NCI-H2081 (cell line): Measurements from ENCODE around the gene SLC6A11.

Experiments
- DNase-seq, 2 experiments: peaks; one replicate each; lab custom pipeline; 2025; lab: John Stamatoyannopoulos, UW

Gene SLC6A11

DNA sequence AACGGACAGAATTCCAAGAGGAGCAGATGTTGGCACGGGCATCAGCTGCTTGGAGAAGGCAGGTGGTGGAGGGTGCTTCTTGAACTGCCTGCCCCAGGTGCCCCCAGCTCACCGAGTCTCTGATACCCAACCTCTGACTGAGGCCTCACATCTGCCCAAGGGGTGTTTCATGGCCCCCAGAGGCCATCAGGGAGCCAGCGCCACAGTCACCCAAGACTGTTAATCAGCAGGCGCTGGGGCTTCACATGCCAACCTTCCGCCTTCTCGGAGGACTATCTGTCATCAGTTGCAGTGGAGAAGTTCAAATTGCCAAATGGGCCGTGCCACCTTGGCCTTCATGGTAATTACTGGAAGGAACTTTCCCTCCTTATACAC is 114.6 kb downstream of the SLC6A11 start:
- DNase-seq: no peak

DNA sequence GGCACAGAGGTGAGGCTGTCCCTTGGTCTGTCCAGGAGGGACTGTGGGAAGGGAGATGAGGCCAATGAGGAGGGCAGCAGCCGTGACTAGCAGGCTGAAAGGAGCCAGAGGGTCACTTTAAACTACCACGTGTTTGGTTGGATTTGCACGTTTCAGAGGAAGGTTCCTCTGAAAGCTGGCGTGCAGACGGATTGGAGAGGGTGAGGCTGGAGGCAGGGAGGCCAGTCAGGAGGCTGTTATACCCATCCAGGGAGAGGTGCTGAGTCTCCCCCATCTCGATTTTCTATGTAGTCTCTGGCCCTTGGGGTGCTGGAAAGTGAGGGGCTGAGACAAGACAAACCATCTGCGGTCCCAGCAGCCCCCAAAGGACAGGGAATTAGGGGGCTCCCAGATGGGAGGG is 116.6 kb downstream of the SLC6A11 start:
- DNase-seq: no peak

DNA sequence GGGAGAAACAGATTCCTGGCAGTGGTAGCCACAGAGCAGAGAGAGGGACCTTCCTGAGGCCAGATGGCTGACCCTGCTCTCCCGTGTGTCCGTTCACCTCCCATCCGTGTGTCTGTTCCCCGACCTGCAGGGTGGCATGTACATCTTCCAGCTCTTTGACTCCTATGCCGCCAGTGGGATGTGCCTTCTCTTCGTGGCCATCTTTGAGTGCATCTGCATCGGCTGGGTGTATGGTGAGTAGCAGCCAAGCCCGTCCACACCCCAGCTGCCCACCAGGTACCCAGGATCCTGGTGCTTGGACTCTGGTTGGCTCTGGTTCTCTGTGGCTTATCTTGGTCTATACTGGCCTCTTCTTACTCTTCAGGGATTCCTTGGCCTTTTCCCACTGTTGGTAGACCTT is 117.0 kb downstream of the SLC6A11 start:
- DNase-seq: no peak

DNA sequence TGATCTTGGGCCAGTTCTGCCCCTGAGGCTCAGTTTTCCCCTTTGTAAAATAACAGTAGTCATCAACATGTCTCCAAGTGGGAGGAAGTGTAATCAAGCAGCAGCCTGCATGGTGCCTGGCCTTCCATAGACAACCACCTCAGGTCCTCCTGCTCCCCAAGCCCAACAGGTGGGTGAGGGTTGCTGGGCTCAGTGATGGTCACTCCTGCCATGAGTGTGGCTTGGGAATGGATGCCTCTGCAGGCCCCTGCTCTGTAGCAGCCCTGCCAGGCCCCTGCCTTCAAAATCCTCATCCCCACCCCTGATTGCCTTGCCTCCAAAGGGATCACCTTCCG is 117.4 kb downstream of the SLC6A11 start:
- DNase-seq: no peak

DNA sequence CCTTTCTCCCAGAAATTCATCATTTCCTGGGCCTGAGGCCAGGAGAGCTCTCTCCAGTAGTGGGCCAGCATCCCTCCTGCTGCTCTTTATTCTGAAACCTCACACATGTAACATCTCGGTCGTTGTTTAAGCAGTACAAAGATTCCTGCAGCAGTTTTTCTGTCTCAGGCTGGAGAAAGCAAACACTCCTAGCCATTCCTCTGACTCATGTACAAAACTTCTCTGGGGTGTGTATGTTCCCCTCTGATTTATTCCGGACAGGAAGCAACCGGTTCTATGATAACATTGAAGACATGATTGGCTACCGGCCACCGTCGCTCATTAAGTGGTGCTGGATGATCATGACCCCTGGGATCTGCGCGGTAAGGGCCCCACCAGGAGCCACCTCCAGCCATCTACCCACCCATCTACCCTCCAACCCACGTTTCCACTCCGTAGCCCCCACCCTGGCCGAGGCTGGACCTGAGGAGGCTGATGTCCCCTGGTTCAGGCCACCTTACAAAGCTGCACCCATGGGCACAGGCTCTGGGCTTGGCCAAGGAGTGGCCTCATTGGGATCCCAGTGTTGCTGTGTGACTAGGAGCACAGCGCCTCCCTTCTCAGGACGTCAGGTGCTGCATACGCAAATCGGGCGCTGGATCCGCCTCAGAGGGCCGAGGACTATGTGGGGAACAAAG is 117.9 kb downstream of the SLC6A11 start:
- no peak for DNase-seq

DNA sequence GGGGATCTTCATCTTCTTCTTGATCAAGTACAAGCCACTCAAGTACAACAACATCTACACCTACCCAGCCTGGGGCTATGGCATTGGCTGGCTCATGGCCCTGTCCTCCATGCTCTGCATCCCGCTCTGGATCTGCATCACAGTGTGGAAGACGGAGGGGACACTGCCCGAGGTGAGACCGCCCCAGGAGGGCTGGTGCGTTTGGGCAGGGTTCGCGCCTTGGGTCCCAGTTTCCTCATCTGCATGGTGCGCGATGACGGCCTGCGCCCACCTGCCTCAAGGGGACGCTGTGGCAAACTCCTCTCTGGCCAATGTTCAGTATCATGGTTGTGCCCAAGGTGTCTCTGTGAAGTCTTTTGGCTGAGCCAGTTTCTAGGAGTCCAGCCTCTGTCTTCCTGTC is 119.0 kb downstream of the SLC6A11 start:
- no peak for DNase-seq

DNA sequence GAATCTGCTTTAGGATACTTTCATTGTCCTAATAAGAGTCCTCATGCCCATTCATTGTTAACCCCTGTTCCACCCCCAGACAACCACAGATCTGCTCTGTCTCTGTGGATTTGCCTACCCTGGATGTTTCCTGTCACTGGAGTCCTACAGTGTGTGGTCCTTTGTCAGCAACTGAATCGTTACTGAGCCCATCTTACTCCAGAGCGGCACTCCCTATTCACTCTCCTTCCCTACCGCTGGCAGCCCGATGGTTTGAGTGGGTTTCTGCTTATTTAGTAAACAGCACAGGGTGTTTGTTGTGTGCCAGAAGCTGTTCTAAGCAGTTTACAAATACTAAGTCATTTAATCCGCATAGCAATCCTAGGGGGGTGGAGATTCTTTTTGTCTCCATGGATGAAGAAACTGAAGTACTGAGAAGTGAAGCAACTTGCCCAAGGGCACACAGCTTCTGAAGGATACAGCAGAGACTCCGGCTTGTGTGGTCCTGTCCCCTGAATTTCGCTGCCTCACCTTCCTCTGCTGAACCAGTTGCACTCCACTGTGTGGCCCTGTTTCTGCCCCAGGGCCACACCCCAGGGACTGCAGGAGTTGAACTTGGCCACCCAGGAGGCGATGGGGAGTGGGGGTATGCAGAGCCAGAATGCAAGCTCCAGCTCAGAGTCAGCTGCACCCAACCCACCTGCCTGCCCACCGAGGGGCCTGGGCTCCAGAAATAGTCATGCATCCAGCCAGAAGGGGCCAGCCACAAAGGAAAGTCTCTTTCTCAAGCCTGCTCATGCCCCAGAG is 120.0 kb downstream of the SLC6A11 start:
- no peak for DNase-seq

DNA sequence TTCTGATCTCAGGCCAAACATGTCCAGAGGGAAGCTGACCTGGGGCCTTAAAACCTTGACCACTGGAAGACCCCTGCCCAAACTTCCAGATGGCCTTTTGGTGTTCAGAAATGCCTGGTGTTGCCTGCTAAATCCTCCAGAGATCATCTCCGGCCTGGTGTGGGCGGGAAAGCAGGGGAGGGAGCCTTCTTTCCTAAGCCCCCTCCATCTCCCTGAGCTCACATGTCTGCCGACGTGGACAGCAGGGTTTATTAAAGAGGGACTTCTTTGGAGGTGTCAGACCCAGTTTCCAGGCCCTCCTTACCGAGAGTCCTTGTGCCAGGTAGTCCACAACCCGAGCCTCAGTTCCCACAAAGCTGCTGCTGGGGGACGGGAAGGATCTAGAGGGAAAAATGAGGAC is 120.7 kb downstream of the SLC6A11 start:
- DNase-seq: no peak

DNA sequence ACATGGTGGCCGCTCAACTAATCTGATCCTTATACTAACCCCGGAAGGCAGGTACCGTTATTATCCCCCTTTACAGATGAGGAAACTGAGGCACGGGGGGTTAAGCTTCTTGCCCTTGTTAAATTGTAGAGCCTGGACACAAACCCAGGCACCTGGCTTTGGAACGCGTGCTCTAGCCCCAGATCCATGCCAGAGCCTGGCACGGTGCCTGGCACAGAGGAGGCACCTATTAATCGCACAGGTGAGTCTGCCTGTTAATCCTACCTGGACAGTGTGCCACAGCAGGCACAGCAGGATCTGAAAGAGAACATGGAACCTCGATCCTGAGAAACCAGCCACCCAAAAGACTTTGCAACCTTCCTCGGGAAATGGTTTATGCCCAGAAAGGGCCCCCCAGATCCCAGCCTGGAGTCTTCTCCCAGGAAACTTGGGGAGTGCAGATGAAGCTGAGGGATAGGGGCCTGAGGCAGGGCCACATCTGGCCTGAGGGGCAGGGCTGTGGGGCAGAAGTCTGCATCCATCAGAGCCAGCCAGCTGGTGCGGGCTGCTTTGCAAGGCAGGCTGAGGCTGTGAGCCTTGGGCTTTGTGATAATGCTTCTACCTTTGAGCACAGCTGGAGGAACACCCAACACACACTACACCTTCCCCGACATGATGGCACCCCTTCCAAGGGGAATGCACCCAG is 121.3 kb downstream of the SLC6A11 start:
- DNase-seq: no peak

DNA sequence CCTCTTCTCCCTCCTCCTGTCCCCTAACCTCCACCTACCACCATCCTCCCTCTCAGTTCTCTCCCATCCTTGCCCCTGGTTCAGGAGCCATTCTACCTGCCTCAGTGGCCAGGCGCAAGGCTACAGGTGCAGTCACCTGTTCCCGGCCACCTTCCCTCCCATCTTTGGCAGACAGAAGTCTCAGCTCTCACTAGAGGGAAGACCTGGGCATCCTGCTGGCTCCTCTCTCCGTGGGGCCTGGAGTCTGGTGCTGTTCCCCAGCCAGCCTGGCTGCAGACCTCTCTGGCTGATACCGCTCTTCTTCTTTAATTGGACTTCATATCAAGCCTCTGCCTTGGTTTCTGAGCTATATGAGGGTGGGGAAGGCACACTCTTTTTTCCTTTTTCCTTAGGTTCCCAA is 123.5 kb downstream of the SLC6A11 start:
- no peak for DNase-seq

DNA sequence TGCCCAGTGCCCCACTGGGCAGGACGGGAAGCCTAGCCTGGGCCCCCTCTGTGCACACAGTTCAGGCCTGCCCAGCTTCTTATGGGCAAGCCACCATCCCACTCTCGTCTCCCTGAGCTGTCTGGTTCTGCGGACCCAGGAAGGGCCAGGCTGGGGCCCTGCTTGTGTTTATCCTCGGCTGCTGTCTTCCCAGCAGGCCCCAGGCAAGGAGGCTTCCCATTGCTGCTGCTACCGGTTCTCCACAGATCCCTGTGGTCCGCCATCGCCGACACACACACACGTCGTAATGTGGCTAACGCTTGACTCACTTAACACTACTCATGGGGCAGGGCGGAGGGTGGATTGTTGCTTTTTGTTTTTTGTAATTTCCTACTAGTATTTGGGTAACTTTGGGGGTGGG is 124.1 kb downstream of the SLC6A11 start:
- no peak for DNase-seq

DNA sequence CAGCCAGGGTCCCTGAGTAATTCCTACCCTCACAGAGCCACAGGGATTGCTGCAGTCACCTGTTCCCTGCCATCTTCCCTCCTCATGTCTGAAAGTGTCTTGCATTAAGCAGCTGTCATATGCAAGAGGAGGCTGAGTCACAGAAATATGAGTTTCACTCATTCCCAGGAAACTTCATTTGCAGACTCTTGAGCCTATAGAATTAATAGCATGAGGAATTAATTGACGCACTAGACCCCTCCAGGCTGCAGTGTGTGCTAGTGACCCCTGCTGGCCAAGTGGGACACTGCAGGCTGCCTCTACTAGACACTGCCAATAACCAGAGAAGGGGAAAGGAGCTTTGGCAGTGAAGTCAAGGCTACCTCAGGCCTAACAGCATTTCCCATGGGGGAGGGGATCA is 125.9 kb downstream of the SLC6A11 start:
- no peak for DNase-seq

DNA sequence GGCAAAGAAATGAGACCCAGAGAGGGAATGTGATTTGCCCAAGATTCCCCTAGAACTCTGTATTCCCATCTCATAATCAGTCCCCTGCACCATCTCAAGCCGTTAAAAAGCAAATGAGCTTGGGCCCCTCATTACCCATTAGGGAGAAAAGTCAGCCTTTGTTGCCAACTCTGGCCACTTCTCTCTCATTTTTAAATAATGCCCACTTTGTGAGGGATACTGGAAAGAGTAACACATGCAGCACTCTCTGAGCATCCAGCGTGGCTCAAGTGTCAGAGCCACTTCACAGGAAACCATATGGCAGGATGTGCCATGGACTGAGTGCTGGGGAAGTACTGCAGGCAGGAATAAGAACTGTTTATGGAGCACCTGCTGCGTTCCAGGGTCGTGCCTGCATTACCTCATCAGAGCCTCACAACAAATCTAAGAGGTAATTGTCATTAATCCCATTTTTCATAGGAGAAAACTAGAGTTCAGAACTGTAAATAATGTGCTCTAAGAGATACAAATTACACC is 126.7 kb downstream of the SLC6A11 start:
- DNase-seq: no peak

DNA sequence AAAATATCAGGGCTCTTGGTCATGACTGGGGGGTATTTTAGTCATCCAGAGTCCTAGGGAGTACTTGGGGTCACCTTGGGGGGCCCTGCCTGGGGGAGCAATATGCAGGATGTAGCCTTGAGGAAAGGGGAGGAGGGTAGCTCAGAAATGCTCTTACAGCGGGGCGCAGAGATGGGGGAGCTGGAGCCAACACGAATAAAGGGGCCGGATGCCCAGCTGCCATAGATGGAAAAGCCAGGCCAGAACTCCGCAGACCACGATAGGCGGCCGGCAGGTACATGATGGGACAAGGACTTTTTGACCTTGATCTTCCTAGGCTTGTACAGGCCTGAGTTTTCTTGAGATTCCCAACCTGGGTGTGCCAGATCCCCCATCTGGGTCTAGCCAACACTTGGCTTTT is 128.8 kb downstream of the SLC6A11 start:
- DNase-seq: no peak

DNA sequence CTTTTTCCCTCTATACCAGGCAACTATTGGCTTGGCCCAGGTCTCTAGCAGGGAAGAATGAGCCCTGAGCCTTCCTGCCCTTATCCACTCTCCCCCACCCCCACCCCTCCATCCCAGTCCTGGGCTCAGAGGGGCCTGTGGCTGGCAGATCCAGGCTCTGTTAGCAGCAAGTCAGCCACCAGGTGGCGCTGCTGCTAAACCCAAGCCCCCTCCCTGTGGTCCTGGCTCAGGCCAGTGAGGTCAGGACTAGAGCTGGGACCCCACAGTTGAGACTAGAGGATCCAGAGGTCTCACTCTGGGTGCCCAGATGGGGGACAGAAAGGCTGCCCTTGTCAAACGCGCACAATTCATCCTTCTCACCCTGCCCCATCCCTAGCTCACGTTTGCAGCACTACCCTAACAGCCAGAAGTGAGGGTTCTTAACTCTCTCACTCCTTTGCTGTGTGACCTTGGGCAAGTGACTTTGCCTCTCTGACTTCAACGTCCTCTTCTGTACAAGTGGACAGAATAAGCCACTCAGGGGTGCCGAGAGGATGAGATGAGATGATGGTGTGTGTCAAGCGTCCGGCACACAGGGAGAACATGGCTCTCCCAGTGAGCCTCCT is 129.8 kb downstream of the SLC6A11 start:
- DNase-seq: peak in 1 of 2 experiments; percentile 0

DNA sequence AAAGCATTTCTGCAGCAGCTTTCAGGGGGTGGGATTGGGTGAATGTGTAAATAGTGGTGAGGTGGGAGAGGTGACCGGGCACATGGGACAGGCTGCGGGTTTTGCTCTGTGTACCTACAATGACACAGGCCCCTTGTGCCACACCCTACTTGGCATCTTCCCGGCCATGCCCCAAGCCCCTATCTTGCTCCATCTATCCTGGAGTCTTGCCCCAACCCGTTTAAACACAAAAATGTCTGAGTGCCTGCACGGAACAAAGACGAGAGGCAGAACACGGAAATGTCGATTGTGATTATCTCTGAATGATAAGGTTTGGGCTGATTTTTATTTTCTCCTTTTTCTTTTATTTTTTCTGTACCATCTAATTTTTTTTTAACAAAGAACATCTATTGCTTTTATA is 130.5 kb downstream of the SLC6A11 start:
- no peak for DNase-seq

DNA sequence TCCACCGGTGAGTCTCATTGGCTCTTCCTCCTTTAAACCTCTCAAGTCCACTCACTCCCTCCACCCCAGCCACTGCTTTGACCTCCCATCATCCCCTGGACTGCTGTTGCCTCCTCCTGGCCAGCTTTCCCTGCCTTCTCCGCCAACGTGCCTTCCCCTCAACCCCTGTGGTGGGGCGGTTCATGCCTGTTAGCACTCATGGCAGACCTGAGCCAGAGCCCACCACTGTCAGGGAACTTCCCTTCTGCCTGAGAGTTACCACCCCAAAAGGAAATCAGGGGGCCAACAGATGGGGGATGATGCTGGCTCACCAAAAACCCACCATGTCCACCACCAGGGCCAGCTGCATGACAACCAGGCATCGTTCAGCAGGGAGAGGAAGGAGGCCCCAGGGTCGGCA is 132.3 kb downstream of the SLC6A11 start:
- no peak for DNase-seq

DNA sequence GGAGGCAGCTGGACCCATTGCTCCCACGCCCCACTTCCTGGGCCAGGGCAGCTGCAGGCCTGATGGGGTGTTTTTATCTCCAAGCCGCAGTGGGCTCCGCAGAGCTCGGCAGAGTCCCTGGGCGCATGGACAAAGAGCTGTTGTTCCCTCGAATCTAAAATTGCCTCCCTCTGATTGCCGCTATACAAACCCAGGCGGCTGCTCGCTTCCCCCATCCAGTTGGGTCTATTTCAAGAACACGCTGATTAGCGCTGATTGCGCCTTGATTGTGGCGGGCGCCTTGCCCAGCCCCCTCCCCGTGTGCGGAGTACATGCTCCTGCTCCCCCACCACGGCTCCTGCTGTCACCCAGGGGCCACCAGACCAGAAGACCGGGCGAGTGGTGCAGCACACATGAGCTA is 133.2 kb downstream of the SLC6A11 start:
- DNase-seq: no peak

DNA sequence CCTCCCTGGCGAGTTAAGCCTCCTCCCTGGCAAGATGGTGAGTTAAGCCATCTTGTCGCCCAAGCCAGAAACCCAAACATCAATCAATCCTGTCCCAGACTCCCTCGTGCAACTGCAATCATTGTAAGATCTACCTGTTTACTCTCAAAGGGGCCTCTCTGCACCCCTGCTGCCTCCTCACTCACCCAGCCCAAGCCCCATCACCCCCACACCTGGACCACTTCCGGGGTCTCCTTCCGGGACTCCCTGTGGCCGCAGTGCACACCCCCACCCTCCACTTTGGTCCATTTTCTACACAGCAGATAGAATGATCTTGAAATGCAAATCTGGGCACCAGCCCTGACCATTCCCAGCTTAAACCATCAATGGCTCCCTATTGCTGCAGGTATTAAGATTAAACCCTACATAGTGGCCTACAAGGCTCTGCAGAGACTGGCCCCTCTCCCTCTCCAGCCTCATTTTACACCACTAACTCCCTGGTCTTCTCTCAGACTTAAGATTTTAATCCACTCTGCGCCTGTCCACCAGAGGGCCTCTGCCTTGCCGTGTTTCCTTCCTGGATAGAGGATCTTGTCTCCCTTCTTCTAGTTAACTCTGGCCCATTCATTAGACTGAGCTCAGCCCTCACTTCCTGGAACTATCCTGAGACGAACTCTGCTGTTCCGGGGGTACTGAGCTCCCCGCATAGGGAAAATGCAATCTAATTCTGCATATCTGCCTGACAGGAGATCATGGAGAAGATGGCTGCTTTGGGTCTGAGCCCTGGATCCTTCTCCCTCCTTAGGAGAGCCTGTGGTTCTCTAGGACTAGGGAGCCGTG is 134.7 kb downstream of the SLC6A11 start:
- no peak for DNase-seq

DNA sequence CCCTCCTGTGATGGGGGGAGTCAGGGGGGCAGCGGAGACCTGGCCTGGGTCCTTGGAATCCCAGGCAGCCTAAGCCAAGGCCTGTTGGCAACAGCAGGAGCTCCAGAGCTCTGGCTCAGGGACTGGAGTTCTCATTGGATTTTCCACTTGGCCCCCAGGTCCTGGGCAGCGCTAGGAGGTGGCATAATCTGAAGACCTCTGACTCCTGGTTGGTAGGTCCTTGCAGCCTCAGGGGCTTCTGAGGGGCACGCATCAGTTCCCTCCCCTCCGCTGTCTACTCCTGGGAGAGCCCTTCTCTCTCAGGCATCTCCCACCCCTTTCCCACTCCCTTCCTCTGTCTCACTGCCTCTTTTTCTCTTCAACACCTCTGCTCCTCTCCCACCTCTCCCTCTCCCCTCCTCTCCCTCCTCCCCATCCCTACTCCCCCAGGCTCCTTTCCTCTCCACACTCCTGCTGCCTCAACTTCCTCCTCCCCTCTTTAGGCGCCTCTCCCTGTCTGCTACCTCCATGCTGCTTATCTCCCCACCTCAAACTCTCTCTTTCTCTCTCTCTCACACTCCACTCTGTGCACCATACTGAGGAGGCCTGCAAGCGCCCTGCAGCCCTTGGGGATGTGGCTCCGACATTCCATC is 135.4 kb downstream of the SLC6A11 start:
- DNase-seq: no peak

DNA sequence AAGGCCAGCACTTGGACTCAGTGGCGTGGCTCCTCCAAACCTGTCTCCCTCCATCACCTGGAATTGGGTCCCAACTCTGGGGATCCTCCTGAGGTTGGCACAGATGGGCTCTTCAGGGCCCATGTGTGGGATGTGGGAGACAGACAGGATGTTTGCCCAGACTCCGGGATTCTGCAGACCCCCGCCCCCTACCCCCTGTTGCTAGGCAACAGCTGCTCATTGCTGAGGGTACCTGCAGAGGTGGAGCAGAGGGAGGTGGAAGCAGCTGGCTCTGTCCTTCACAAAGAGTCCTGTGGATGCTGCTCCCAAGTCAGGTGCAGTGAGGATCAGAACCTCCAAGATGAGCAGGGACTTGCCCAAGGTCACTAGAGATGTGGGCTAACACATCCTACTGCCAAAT is 136.5 kb downstream of the SLC6A11 start:
- no peak for DNase-seq
